Neural cell (in vitro differentiated cells): ENCODE data around the gene HELZ. TPM values are rescaled to one million over a fixed set of nuclear protein-coding genes. Genes with fewer than 3 reads are reported as not detected.
A peak's percentile ranks its signal among the peaks of the same experiment; 100 is the strongest.

Source experiments
- H2AFZ ChIP-seq: fragments of 200-600, 300-800 bp; sonication (generic), shearing (Covaris generic); 2 replicates; pipeline ENCODE4 v1.6.0; 2014; ENCODE audit warnings: low read depth, mild to moderate bottlenecking, antibody characterized with exemption, low read length, moderate library complexity
- H3F3A ChIP-seq: fragments of 200-600 bp; shearing (Covaris generic); 2 replicates; pipeline ENCODE4 v1.6.1; 2016; ENCODE audit warnings: mild to moderate bottlenecking, moderate library complexity, mixed read lengths, antibody characterized with exemption, low read length; ENCODE audit not compliant: insufficient read depth, poor library complexity, severe bottlenecking
- H3K27ac ChIP-seq: fragments of 200-600, 300-800 bp; sonication (generic), shearing (Covaris generic); 2 replicates; pipeline ENCODE4 v1.5.1; 2014; ENCODE audit warnings: mild to moderate bottlenecking, low read length, moderate library complexity
- H3K27me3 ChIP-seq: fragments of 300-800, 200-600 bp; sonication (generic), shearing (Covaris generic); 2 replicates; pipeline ENCODE4 v1.6.0; 2014; ENCODE audit warnings: mild to moderate bottlenecking, low read depth, low read length, moderate library complexity; ENCODE audit not compliant: insufficient read depth
- H3K36me3 ChIP-seq: fragments of 300-800, 200-600 bp; sonication (generic), shearing (Covaris generic); 2 replicates; pipeline ENCODE4 v1.5.1; 2014; ENCODE audit warnings: mild to moderate bottlenecking, antibody characterized with exemption, low read length, moderate library complexity; ENCODE audit not compliant: insufficient read depth
- H3K4me2 ChIP-seq: fragments of 300-800, 200-600 bp; sonication (generic), shearing (Covaris generic); 2 replicates; pipeline ENCODE4 v1.6.0; 2014; ENCODE audit warnings: mild to moderate bottlenecking, low read length
- H3K4me3 ChIP-seq: fragments of 300-800, 200-600 bp; sonication (generic), shearing (Covaris generic); 2 replicates; pipeline ENCODE4 v1.5.1; 2014; ENCODE audit warnings: mild to moderate bottlenecking, low read length, moderate library complexity
- H3K79me2 ChIP-seq: fragments of 200-600 bp; shearing (Covaris generic); replicated peaks from 2 replicates; pipeline ENCODE4 v1.6.0; 2014; ENCODE audit warnings: mild to moderate bottlenecking, low read length, moderate library complexity; ENCODE audit not compliant: insufficient read depth
- H3K9ac ChIP-seq: fragments of 300-800, 200-600 bp; sonication (generic), shearing (Covaris generic); 2 replicates; pipeline ENCODE4 v1.6.1; 2016; ENCODE audit warnings: mild to moderate bottlenecking, low read length, mixed read lengths
- H3K9me2 ChIP-seq: fragments of 200-600 bp; shearing (Covaris generic); 2 replicates; pipeline ENCODE4 v1.6.1; 2016; ENCODE audit warnings: mild to moderate bottlenecking, low read length, mixed read lengths; ENCODE audit not compliant: insufficient read depth
- H3K9me3 ChIP-seq: fragments of 200-600, 300-800 bp; sonication (generic), shearing (Covaris generic); 2 replicates; pipeline ENCODE4 v1.6.1; 2016; ENCODE audit warnings: mild to moderate bottlenecking, mixed run types, low read length, moderate library complexity, mixed read lengths
- H4K20me1 ChIP-seq: fragments of 200-600 bp; shearing (Covaris generic); 2 replicates; pipeline ENCODE4 v1.6.1; 2016; ENCODE audit warnings: mild to moderate bottlenecking, mixed run types; ENCODE audit not compliant: insufficient read depth
- CTCF ChIP-seq: fragments of 450-650 bp; IDR thresholded peaks from 2 replicates; pipeline ENCODE4 v1.5.1; 2014; ENCODE audit warnings: antibody characterized with exemption, mild to moderate bottlenecking, moderate library complexity; ENCODE audit not compliant: poor library complexity, severe bottlenecking
- EP300 ChIP-seq: fragments of 450-650 bp; conservative IDR thresholded peaks from 2 replicates; pipeline ENCODE4 v1.6.1; 2014; ENCODE audit warnings: antibody characterized with exemption, mild to moderate bottlenecking, moderate library complexity; ENCODE audit not compliant: poor library complexity, severe bottlenecking
- EZH2 ChIP-seq: fragments of 200-600, 300-800 bp; shearing (Covaris generic), sonication (generic); IDR thresholded peaks from 2 replicates; pipeline ENCODE4 v1.6.1; 2014; ENCODE audit warnings: antibody characterized with exemption, low read length, borderline replicate concordance, mild to moderate bottlenecking; ENCODE audit not compliant: insufficient read depth, poor library complexity, severe bottlenecking
- MXI1 ChIP-seq: fragments of 450-650 bp; conservative IDR thresholded peaks from 2 replicates; pipeline ENCODE4 v1.6.1; 2014; ENCODE audit warnings: antibody characterized with exemption, mild to moderate bottlenecking; ENCODE audit not compliant: poor library complexity, severe bottlenecking
- POLR2AphosphoS5 ChIP-seq: IDR thresholded peaks from 2 replicates; pipeline ENCODE4 v1.6.1; 2012
- RAD21 ChIP-seq: fragments of 450-650 bp; conservative IDR thresholded peaks from 2 replicates; pipeline ENCODE4 v1.6.1; 2014; ENCODE audit warnings: antibody characterized with exemption, mild to moderate bottlenecking, moderate library complexity
- REST ChIP-seq: IDR thresholded peaks from 2 replicates; pipeline ENCODE4 v1.6.1; 2012; ENCODE audit warnings: borderline replicate concordance
- SMC3 ChIP-seq: fragments of 450-650 bp; conservative IDR thresholded peaks from 2 replicates; pipeline ENCODE4 v1.6.1; 2014; ENCODE audit warnings: antibody characterized with exemption, mild to moderate bottlenecking, moderate library complexity; ENCODE audit not compliant: poor library complexity
- TAF1 ChIP-seq: IDR thresholded peaks from 2 replicates; pipeline ENCODE4 v1.6.1; 2012; ENCODE audit warnings: low read depth
- polyA plus RNA-seq: library from polyadenylated mRNA; depleted of rRNA; stranded (reverse); fragments of >200 nt; gene quantifications from 2 replicates; pipeline ENCODE4 v1.2.3, GENCODE V29; 2014

The HELZ gene
- polyA plus RNA-seq, 1 donor from 2014 or later: 11.7 TPM

DNA sequence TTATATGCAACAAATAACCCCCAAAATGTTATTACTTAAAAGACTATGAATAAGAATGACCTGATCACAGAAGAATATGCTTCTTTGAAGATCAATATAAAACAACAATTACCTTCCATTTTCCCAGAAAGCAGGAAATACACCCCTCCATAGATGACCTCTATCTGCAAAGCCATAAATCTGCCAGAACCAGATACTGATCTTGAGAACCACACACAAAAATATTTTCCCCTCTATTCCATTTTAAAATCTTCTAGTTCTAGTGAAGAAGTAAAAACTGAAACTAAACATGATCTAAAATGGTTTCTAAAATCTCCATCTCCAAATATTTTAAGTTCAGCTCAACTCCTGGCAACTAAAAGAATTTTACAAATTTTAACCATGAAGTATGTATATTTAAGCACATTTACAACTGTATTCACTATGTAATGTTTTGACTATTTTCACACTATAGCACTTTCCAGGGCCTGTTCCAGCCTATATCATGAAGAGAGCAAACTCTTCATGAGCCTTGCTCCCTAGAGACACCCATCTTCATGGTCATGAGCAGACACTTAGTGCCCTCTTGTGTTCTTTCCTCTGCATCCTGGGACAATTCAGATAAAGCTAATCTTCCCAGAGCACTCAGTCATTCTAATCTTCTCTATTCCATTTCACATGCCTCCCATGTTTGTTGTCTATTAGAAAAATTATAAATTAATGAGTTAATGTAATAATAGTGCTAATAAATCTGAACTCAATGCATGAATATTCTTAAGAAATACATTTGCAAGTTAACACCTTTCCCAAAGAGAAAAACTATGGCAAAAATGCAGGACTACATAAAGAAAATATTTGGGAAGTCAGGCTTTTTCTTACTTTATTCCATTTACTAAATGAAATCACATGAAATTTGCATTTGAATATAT lies 87.0 kb downstream of the HELZ start:
- no peaks in the 10 kb centered on the region for H3K9me3 ChIP-seq
- H3K36me3 ChIP-seq: peaks cover 5% of the 10 kb centered on the region
- H3K27me3 ChIP-seq: no peaks in the 10 kb centered on the region
- H3K27ac ChIP-seq: no peak overlapping the region
- no peaks in the 10 kb centered on the region for H3K79me2 ChIP-seq
- H3K9ac ChIP-seq: no peak overlapping the region
- H3K4me3 ChIP-seq: no peak overlapping the region
- no peak overlapping the region for H3K4me2 ChIP-seq
- TF ChIP-seq POLR2AphosphoS5: no peak
- TF ChIP-seq EP300: no peak
- TF ChIP-seq MXI1: no peak
- TF ChIP-seq TAF1: no peak
- no peak for TF ChIP-seq EZH2
- TF ChIP-seq SMC3: peak; percentile 78
- no peak for TF ChIP-seq REST
- TF ChIP-seq CTCF: peak; percentile 69
- TF ChIP-seq RAD21: peak; percentile 79
- H2AFZ ChIP-seq: no peak overlapping the region
- no peaks in the 10 kb centered on the region for H3F3A ChIP-seq
- no peaks in the 10 kb centered on the region for H4K20me1 ChIP-seq
- H3K9me2 ChIP-seq: no peaks in the 10 kb centered on the region

- Histone ChIP-seq H3K4me3 (no peak overlapping the region), H3K27ac (no peak overlapping the region)
Measured at GRCh38 chr17:67156269-67157199, 88.5 kb downstream of the HELZ start.

More at GRCh38 chr17:67156269-67157199, 88.5 kb downstream of the HELZ start:
- Histone ChIP-seq H3K9me2 (no peaks in the 10 kb centered on the region), H3F3A (no peaks in the 10 kb centered on the region), H3K4me2 (no peak overlapping the region), H3K9me3 (no peaks in the 10 kb centered on the region), H2AFZ (no peak overlapping the region), H3K36me3 (peaks cover 5% of the 10 kb centered on the region), H3K79me2 (no peaks in the 10 kb centered on the region), H3K27me3 (no peaks in the 10 kb centered on the region), H3K9ac (no peak overlapping the region), H4K20me1 (no peaks in the 10 kb centered on the region)
- TF ChIP-seq RAD21 (no peak), EZH2 (no peak), EP300 (no peak), REST (no peak), CTCF (no peak), TAF1 (no peak), POLR2AphosphoS5 (no peak), SMC3 (no peak), MXI1 (no peak)
